Caco-2 (cell line): ENCODE measurements around the gene PLA2G2D. TPM values are rescaled to one million over a fixed set of nuclear protein-coding genes. Genes with fewer than 3 reads are reported as not detected.

Source experiments
- BruUV-seq: library from RNA; stranded (reverse); fragments of 400-500 nt; replicated peaks from 2 replicates; lab custom pipeline; 2021; lab: Mats Ljungman, UMichigan
- CTCF ChIA-PET: fragments of 300-600 bp; sonication (Branson Sonifier 250); formaldehyde crosslinking; loops from one replicate; lab custom pipeline; 2022; ENCODE audit warnings: antibody characterized with exemption; lab: Charles Lee
- POLR2A ChIA-PET: fragments of 300-600 bp; sonication (Branson Sonifier 250); formaldehyde crosslinking; loops from one replicate; lab custom pipeline; 2022; ENCODE audit warnings: antibody characterized with exemption; lab: Charles Lee
- DNase-seq, 2 experiments: peaks; one replicate each; pipeline versions ENCODE4 v3.0.0 to v3.0.0-alpha.2; 2020 to 2022
- H3K27me3 ChIP-seq: replicated peaks from 2 replicates; pipeline ENCODE4 v1.6.0; 2011; ENCODE audit warnings: low read length; ENCODE audit not compliant: control insufficient read depth, insufficient read depth
- H3K36me3 ChIP-seq: 2 replicates; pipeline ENCODE4 v1.5.1; 2011; ENCODE audit warnings: low read length; ENCODE audit not compliant: control insufficient read depth, insufficient read depth
- H3K4me1 ChIP-seq: fragments of 250-450 bp; sonication (Bioruptor Pico); 2 replicates; pipeline ENCODE4 v1.5.1; 2020; ENCODE audit warnings: mild to moderate bottlenecking
- H3K4me3 ChIP-seq: 2 replicates; pipeline ENCODE4 v1.5.1; 2011; ENCODE audit warnings: low read depth, mild to moderate bottlenecking, control low read depth, low read length
- H3K9me3 ChIP-seq: fragments of 250-450 bp; sonication (Bioruptor Pico); 2 replicates; pipeline ENCODE4 v1.5.1; 2020; ENCODE audit warnings: mild to moderate bottlenecking, moderate library complexity
- H3K27ac Mint-ChIP-seq: one replicate; pipeline ENCODE4 v1.8.0; 2022; ENCODE audit warnings: mixed read lengths; ENCODE audit not compliant: unreplicated experiment
- H3K27me3 Mint-ChIP-seq: one replicate; pipeline ENCODE4 v1.8.0; 2022; ENCODE audit warnings: mixed read lengths; ENCODE audit not compliant: insufficient read depth, unreplicated experiment
- H3K36me3 Mint-ChIP-seq: one replicate; pipeline ENCODE4 v1.8.0; 2022; ENCODE audit warnings: mild to moderate bottlenecking, mixed read lengths; ENCODE audit not compliant: insufficient read depth, unreplicated experiment
- H3K4me1 Mint-ChIP-seq: one replicate; pipeline ENCODE4 v1.8.0; 2022; ENCODE audit warnings: low read depth, mixed read lengths; ENCODE audit not compliant: unreplicated experiment
- H3K4me3 Mint-ChIP-seq: one replicate; pipeline ENCODE4 v1.8.0; 2022; ENCODE audit warnings: mild to moderate bottlenecking, moderate library complexity, mixed read lengths; ENCODE audit not compliant: unreplicated experiment
- H3K9me3 Mint-ChIP-seq: one replicate; pipeline ENCODE4 v1.8.0; 2022; ENCODE audit warnings: mixed read lengths; ENCODE audit not compliant: unreplicated experiment
- intact Hi-C: fragments of 100-400 bp; cut with micrococcal nuclease; formaldehyde crosslinking; loops from one replicate; pipeline ENCODE4 v1.10.0; 2022; ENCODE audit not compliant: unreplicated experiment
- total RNA-seq: library from RNA; stranded (reverse); gene quantifications from 2 replicates; pipeline ENCODE4 v1.2.3, GENCODE V29; 2022
- TF ChIP-seq, protein P1 (sequence below), 2 experiments: fragments of 200-600 bp in 1 of 2; IDR thresholded peaks; 1 replicate in 1 of 2; 2 replicates in 1 of 2; pipeline versions ENCODE4 v1.5.1 to v1.8.0; 2011 to 2022; ENCODE audit warnings: antibody characterized with exemption in 1 of 2, control low read depth in 1 of 2, inconsistent platforms in 1 of 2, low read depth in 1 of 2, low read length in 1 of 2, mild to moderate bottlenecking in 1 of 2, moderate library complexity in 1 of 2; ENCODE audit not compliant: insufficient read depth in 1 of 2, severe bottlenecking in 1 of 2, unreplicated experiment in 1 of 2

Gene PLA2G2D
- total RNA-seq, 1 experiment from 2014 or later: not detected

DNA sequence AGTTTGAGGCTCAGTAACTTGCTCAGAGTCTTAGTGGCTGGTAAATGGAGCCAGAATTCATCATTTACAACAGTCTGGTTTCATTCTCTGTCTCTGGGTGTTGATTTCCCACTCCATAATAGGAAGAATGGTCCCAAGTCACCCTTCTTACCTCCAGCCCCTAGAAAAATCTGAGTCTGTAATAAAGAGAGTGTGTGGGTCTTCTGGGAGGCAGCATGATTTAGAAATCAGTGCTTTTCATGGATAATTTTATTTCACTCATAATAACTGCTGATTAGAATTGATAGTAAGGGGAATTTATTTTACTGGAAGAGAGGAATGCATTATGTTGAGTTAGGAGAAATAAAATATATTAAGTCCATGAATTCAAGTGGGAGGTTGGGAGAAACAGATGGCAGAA, 2.1 kb downstream of the PLA2G2D start:
- POLR2A ChIA-PET: no interaction called here

DNA sequence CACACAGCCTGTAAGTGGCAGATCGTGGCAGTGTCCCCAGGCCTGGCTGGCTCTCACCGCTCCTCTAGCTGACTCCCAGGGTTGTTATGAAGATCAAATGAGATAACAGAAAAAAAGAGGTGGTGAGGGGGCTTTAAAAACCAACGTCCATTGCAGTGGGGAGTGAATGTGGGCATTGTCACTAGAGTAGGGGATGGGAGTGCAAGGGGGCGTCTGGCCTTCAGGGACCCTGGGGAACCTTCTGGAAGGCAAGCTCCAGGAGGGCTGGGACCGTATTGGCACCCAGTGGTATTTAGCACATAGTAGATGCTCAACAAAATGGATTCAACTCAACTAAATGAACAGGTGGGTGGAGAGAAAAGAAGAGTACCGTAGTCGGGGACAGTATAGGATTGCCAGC, 3.4 kb downstream of the PLA2G2D start:
- TF ChIP-seq, protein P1, sequence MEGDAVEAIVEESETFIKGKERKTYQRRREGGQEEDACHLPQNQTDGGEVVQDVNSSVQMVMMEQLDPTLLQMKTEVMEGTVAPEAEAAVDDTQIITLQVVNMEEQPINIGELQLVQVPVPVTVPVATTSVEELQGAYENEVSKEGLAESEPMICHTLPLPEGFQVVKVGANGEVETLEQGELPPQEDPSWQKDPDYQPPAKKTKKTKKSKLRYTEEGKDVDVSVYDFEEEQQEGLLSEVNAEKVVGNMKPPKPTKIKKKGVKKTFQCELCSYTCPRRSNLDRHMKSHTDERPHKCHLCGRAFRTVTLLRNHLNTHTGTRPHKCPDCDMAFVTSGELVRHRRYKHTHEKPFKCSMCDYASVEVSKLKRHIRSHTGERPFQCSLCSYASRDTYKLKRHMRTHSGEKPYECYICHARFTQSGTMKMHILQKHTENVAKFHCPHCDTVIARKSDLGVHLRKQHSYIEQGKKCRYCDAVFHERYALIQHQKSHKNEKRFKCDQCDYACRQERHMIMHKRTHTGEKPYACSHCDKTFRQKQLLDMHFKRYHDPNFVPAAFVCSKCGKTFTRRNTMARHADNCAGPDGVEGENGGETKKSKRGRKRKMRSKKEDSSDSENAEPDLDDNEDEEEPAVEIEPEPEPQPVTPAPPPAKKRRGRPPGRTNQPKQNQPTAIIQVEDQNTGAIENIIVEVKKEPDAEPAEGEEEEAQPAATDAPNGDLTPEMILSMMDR (IDR thresholded peaks at IDR 0.05; ENCODE audit: insufficient read depth in 1 of 2, low read depth in 1 of 2, low read length in 1 of 2, severe bottlenecking in 1 of 2, unreplicated experiment in 1 of 2): no peak
- no TSS peak for BruUV-seq
- no peak overlapping the region for H3K4me3 ChIP-seq
- intact Hi-C loops: no loop called here
- ChIA-PET CTCF (no interaction called here), POLR2A (no interaction called here)
- Mint-ChIP-seq H3K9me3 (no peaks in the 10 kb centered on the region), H3K4me1 (no peaks in the 10 kb centered on the region), H3K27ac (no peak overlapping the region), H3K36me3 (no peaks in the 10 kb centered on the region), H3K4me3 (no peak overlapping the region), H3K27me3 (peaks cover 6% of the 10 kb centered on the region)
- H3K4me1 ChIP-seq: no peaks in the 10 kb centered on the region
- no peaks in the 10 kb centered on the region for H3K36me3 ChIP-seq
- H3K27me3 ChIP-seq: no peaks in the 10 kb centered on the region
- H3K9me3 ChIP-seq: no peaks in the 10 kb centered on the region
- DNase-seq: no peak

More for the DNA sequence above, 2.1 kb downstream of the PLA2G2D start:
- no peak overlapping the region for H3K4me3 Mint-ChIP-seq
- H3K36me3 ChIP-seq: no peaks in the 10 kb centered on the region
- no TSS peak for BruUV-seq
- H3K4me1 Mint-ChIP-seq: no peaks in the 10 kb centered on the region
- intact Hi-C loops: no loop called here
- no peaks in the 10 kb centered on the region for H3K36me3 Mint-ChIP-seq
- DNase-seq: no peak
- no peak overlapping the region for H3K27ac Mint-ChIP-seq
- no peak overlapping the region for H3K4me3 ChIP-seq
- TF ChIP-seq, protein P1 (IDR thresholded peaks at IDR 0.05; ENCODE audit: insufficient read depth in 1 of 2, low read depth in 1 of 2, low read length in 1 of 2, severe bottlenecking in 1 of 2, unreplicated experiment in 1 of 2): no peak
- peaks cover 6% of the 10 kb centered on the region for H3K27me3 Mint-ChIP-seq
- no peaks in the 10 kb centered on the region for H3K27me3 ChIP-seq
- no peaks in the 10 kb centered on the region for H3K9me3 Mint-ChIP-seq
- no peaks in the 10 kb centered on the region for H3K4me1 ChIP-seq
- H3K9me3 ChIP-seq: no peaks in the 10 kb centered on the region
- CTCF ChIA-PET: no interaction called here

DNA sequence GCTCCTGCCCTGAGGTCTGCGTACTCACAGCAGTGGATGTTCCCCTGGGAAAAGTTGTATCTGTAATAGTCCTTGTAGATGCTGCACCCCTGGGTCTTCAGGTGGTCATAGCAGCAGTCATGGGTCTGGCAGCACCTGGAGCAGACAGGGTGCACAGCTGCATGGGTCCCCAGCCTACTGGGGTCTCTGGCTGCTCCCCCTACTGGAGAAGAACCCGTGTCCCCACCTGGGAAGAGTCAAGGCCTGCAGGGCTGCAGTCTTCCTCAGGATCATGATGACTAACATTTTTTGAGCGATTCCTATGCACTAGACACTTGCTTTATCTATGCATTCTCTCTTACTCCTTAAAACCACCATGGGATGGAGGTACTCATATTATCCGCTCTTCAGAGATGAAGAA, 3.9 kb downstream of the PLA2G2D start:
- Mint-ChIP-seq H3K4me3 (no peak overlapping the region), H3K36me3 (no peaks in the 10 kb centered on the region), H3K9me3 (no peaks in the 10 kb centered on the region), H3K27me3 (peaks cover 6% of the 10 kb centered on the region), H3K27ac (no peak overlapping the region), H3K4me1 (no peaks in the 10 kb centered on the region)
- Histone ChIP-seq H3K4me3 (no peak overlapping the region), H3K27me3 (no peaks in the 10 kb centered on the region), H3K36me3 (no peaks in the 10 kb centered on the region), H3K4me1 (no peaks in the 10 kb centered on the region), H3K9me3 (no peaks in the 10 kb centered on the region)
- DNase-seq: no peak
- ChIA-PET POLR2A (no interaction called here), CTCF (no interaction called here)
- no TSS peak for BruUV-seq
- TF ChIP-seq, protein P1 (IDR thresholded peaks at IDR 0.05; ENCODE audit: insufficient read depth in 1 of 2, low read depth in 1 of 2, low read length in 1 of 2, severe bottlenecking in 1 of 2, unreplicated experiment in 1 of 2): no peak
- intact Hi-C loops: no loop called here
